ENCODE data around the gene CLK2. TPM values are rescaled to one million over a fixed set of nuclear protein-coding genes. Genes with fewer than 3 reads are reported as not detected.

The CLK2 gene
- total and polyA plus RNA-seq, 2 of the 13 experiments (the other 11 are each of a cell fraction or from before 2014, with no cell fraction given): 20.1 to 73.5 TPM

- TF ChIP-seq KMT2A (CRISPR knock-in tag; IDR thresholded peaks at IDR 0.05) (peak; percentile 71), ZNF333 (CRISPR knock-in tag; IDR thresholded peaks at IDR 0.05; ENCODE audit: borderline replicate concordance) (no peak), SUZ12 (IDR thresholded peaks at IDR 0.05; ENCODE audit: low read depth, low read length) (peak; percentile 76), ZBTB25 (CRISPR knock-in tag; IDR thresholded peaks at IDR 0.05) (0 out of 2 replicates have a peak, but pooled peaks have one; percentile 59), SP5 (CRISPR knock-in tag; IDR thresholded peaks at IDR 0.05; ENCODE audit: borderline replicate concordance, low read depth) (peak; percentile 46; the same call in 1 of the 2 replicates), ZBTB10 (CRISPR knock-in tag; IDR thresholded peaks at IDR 0.05; ENCODE audit: borderline replicate concordance) (0 out of 2 replicates have a peak, but pooled peaks have one; percentile 56), ARID5B (CRISPR knock-in tag; IDR thresholded peaks at IDR 0.05) (peak; percentile 32; the same call in 1 of the 2 replicates), ATF1 (CRISPR knock-in tag; IDR thresholded peaks at IDR 0.05) (no peak), RARA (CRISPR knock-in tag; IDR thresholded peaks at IDR 0.05) (0 out of 2 replicates have a peak, but pooled peaks have one; percentile 7), SNAPC4 (CRISPR knock-in tag; IDR thresholded peaks at IDR 0.05) (no peak), EP300 (IDR thresholded peaks at IDR 0.05; ENCODE audit: low read depth in 2 of 2, low read length in 2 of 2) (no peak; a peak in 1 of 4 replicates), EP300 (CRISPR knock-in tag; IDR thresholded peaks at IDR 0.05; ENCODE audit: borderline replicate concordance) (no peak), MLX (CRISPR knock-in tag; IDR thresholded peaks at IDR 0.05) (no peak), ZNF44 (CRISPR knock-in tag; IDR thresholded peaks at IDR 0.05) (no peak), ZNF569 (CRISPR knock-in tag; IDR thresholded peaks at IDR 0.05; ENCODE audit: borderline replicate concordance) (no peak)
Observed at GRCh38 chr1:155255243-155256007, 17.9 kb downstream of the CLK2 start, which contains the start of gene ENTREP3 (continued).

All from HepG2 (cell line).